HEK293 (cell line): Measurements from ENCODE around the gene HSPE1.
A peak's percentile ranks its signal among the peaks of the same experiment; 100 is the strongest.

Experiments used
- GLI2 ChIP-seq: fragments of 450-650 bp; formaldehyde crosslinking; IDR thresholded peaks from 2 replicates; pipeline ENCODE4; 2017; ENCODE audit warnings: missing biosample characterization, missing genetic modification characterization, low read depth, borderline replicate concordance
- IKZF3 ChIP-seq: fragments of 450-650 bp; IDR thresholded peaks from 2 replicates; pipeline ENCODE4 v1.5.0; 2018; ENCODE audit warnings: missing biosample characterization, mild to moderate bottlenecking, missing genetic modification characterization, moderate library complexity
- KLF10 ChIP-seq: fragments of 450-650 bp; IDR thresholded peaks from 2 replicates; pipeline ENCODE4 v1.5.1; 2018; ENCODE audit warnings: missing biosample characterization, mild to moderate bottlenecking, missing genetic modification characterization
- KLF7 ChIP-seq: fragments of 450-650 bp; formaldehyde crosslinking; IDR thresholded peaks from 2 replicates; pipeline ENCODE4 v1.5.1; 2016; ENCODE audit warnings: missing biosample characterization, missing genetic modification characterization, borderline replicate concordance
- KLF8 ChIP-seq: fragments of 450-650 bp; formaldehyde crosslinking; IDR thresholded peaks from 2 replicates; pipeline ENCODE4 v1.5.1; 2016; ENCODE audit warnings: missing biosample characterization, missing genetic modification characterization
- PBX3 ChIP-seq: sonication (generic); formaldehyde crosslinking; IDR thresholded peaks from 2 replicates; pipeline ENCODE4 v1.8.1; 2022; ENCODE audit warnings: mild to moderate bottlenecking, moderate library complexity, missing genetic modification reagents
- REPIN1 ChIP-seq: fragments of 450-650 bp; formaldehyde crosslinking; IDR thresholded peaks from 2 replicates; pipeline ENCODE4 v1.5.1; 2017; ENCODE audit warnings: missing biosample characterization, missing genetic modification characterization, low read depth
- SETDB1 ChIP-seq: IDR thresholded peaks from one replicate; pipeline ENCODE4 v1.6.1; 2017; ENCODE audit warnings: mild to moderate bottlenecking, low read length, moderate library complexity, mixed read lengths; ENCODE audit not compliant: insufficient read length
- ZBTB20 ChIP-seq: fragments of 450-650 bp; formaldehyde crosslinking; IDR thresholded peaks from 2 replicates; pipeline ENCODE4 v1.5.1; 2016; ENCODE audit warnings: missing biosample characterization, missing genetic modification characterization
- ZEB2 ChIP-seq: fragments of 450-650 bp; formaldehyde crosslinking; IDR thresholded peaks from 2 replicates; pipeline ENCODE4 v1.5.1; 2016; ENCODE audit warnings: missing biosample characterization, missing genetic modification characterization
- ZFP69B ChIP-seq: fragments of 450-650 bp; formaldehyde crosslinking; IDR thresholded peaks from 2 replicates; pipeline ENCODE4 v1.5.1; 2016; ENCODE audit warnings: missing biosample characterization, missing genetic modification characterization
- ZNF138 ChIP-seq: fragments of 450-650 bp; formaldehyde crosslinking; IDR thresholded peaks from 2 replicates; pipeline ENCODE4 v1.5.1; 2016; ENCODE audit warnings: missing biosample characterization, missing genetic modification characterization, borderline replicate concordance
- ZNF146 ChIP-seq: fragments of 450-650 bp; formaldehyde crosslinking; IDR thresholded peaks from 2 replicates; pipeline ENCODE4 v1.5.1; 2016; ENCODE audit warnings: missing biosample characterization, missing genetic modification characterization
- ZNF157 ChIP-seq: fragments of 450-650 bp; formaldehyde crosslinking; IDR thresholded peaks from 2 replicates; pipeline ENCODE4 v1.5.1; 2016; ENCODE audit warnings: missing biosample characterization, missing genetic modification characterization
- ZNF248 ChIP-seq: fragments of 450-650 bp; formaldehyde crosslinking; IDR thresholded peaks from 2 replicates; pipeline ENCODE4 v1.5.1; 2017; ENCODE audit warnings: missing biosample characterization, missing genetic modification characterization
- ZNF311 ChIP-seq: fragments of 450-650 bp; formaldehyde crosslinking; IDR thresholded peaks from 2 replicates; pipeline ENCODE4 v1.5.1; 2017; ENCODE audit warnings: missing biosample characterization, missing genetic modification characterization, borderline replicate concordance
- ZNF324 ChIP-seq: fragments of 450-650 bp; formaldehyde crosslinking; IDR thresholded peaks from 2 replicates; pipeline ENCODE4 v1.5.1; 2016; ENCODE audit warnings: missing biosample characterization, missing genetic modification characterization
- ZNF350 ChIP-seq: fragments of 450-650 bp; formaldehyde crosslinking; IDR thresholded peaks from 2 replicates; pipeline ENCODE4 v1.5.0; 2017; ENCODE audit warnings: missing biosample characterization, mild to moderate bottlenecking, missing genetic modification characterization
- ZNF366 ChIP-seq: fragments of 450-650 bp; formaldehyde crosslinking; conservative IDR thresholded peaks from 2 replicates; pipeline ENCODE4 v1.5.1; 2016; ENCODE audit warnings: missing biosample characterization, missing genetic modification characterization
- ZNF473 ChIP-seq: fragments of 450-650 bp; formaldehyde crosslinking; IDR thresholded peaks from 2 replicates; pipeline ENCODE4 v1.5.1; 2017; ENCODE audit warnings: missing biosample characterization, missing genetic modification characterization
- ZNF544 ChIP-seq: fragments of 450-650 bp; formaldehyde crosslinking; IDR thresholded peaks from 2 replicates; pipeline ENCODE4 v1.5.0; 2017; ENCODE audit warnings: missing biosample characterization, missing genetic modification characterization
- ZNF561 ChIP-seq: fragments of 450-650 bp; IDR thresholded peaks from 2 replicates; pipeline ENCODE4 v1.5.1; 2018; ENCODE audit warnings: missing biosample characterization, missing genetic modification characterization, borderline replicate concordance
- ZNF600 ChIP-seq: fragments of 450-650 bp; formaldehyde crosslinking; IDR thresholded peaks from 2 replicates; pipeline ENCODE4 v1.5.1; 2016; ENCODE audit warnings: missing biosample characterization, missing genetic modification characterization
- ZNF624 ChIP-seq: fragments of 450-650 bp; formaldehyde crosslinking; IDR thresholded peaks from 2 replicates; pipeline ENCODE4 v1.5.1; 2017; ENCODE audit warnings: missing biosample characterization, missing genetic modification characterization
- ZNF629 ChIP-seq: fragments of 450-650 bp; formaldehyde crosslinking; IDR thresholded peaks from 2 replicates; pipeline ENCODE4 v1.5.1; 2017; ENCODE audit warnings: missing biosample characterization, missing genetic modification characterization
- ZNF654 ChIP-seq: fragments of 450-650 bp; formaldehyde crosslinking; IDR thresholded peaks from 2 replicates; pipeline ENCODE4 v1.5.1; 2016; ENCODE audit warnings: low read depth, missing biosample characterization, missing genetic modification characterization
- ZNF677 ChIP-seq: fragments of 450-650 bp; IDR thresholded peaks from 2 replicates; pipeline ENCODE4 v1.5.0; 2018; ENCODE audit warnings: missing biosample characterization, mild to moderate bottlenecking, missing genetic modification characterization, moderate library complexity
- ZNF747 ChIP-seq: fragments of 450-650 bp; formaldehyde crosslinking; IDR thresholded peaks from 2 replicates; pipeline ENCODE4 v1.5.1; 2016; ENCODE audit warnings: missing biosample characterization, missing genetic modification characterization
- ZNF792 ChIP-seq: fragments of 450-650 bp; formaldehyde crosslinking; IDR thresholded peaks from 2 replicates; pipeline ENCODE4 v1.5.1; 2016; ENCODE audit warnings: missing biosample characterization, missing genetic modification characterization
- ZSCAN23 ChIP-seq: fragments of 450-650 bp; formaldehyde crosslinking; IDR thresholded peaks from 2 replicates; pipeline ENCODE4 v1.5.1; 2016; ENCODE audit warnings: missing biosample characterization, missing genetic modification characterization
- TF ChIP-seq, protein P1 (sequence below): fragments of 450-650 bp; formaldehyde crosslinking; conservative IDR thresholded peaks from 2 replicates; pipeline ENCODE4 v1.5.1; 2016; ENCODE audit warnings: low read depth, missing biosample characterization, missing genetic modification characterization
- TF ChIP-seq, protein P2 (sequence below): IDR thresholded peaks from 2 replicates; pipeline ENCODE4 v1.6.1; 2011; ENCODE audit warnings: mild to moderate bottlenecking, low read depth, low read length, borderline replicate concordance
- TF ChIP-seq, protein P3 (sequence below): fragments of 450-650 bp; IDR thresholded peaks from 2 replicates; pipeline ENCODE4 v1.5.1; 2018; ENCODE audit warnings: missing biosample characterization, mild to moderate bottlenecking, missing genetic modification characterization

The HSPE1 gene

GRCh38 chr2:197515739-197516392 lies 15.7 kb downstream of the HSPE1 start, which contains the start of gene MOB4 (continued):
- no peak for TF ChIP-seq ZNF138 (tag by site-specific recombination)
- TF ChIP-seq ZEB2 (tag by site-specific recombination) = peak; percentile 94; the same call in 1 of the 2 replicates
- TF ChIP-seq ZNF157 (tag by site-specific recombination) = no peak
- TF ChIP-seq, protein P1, sequence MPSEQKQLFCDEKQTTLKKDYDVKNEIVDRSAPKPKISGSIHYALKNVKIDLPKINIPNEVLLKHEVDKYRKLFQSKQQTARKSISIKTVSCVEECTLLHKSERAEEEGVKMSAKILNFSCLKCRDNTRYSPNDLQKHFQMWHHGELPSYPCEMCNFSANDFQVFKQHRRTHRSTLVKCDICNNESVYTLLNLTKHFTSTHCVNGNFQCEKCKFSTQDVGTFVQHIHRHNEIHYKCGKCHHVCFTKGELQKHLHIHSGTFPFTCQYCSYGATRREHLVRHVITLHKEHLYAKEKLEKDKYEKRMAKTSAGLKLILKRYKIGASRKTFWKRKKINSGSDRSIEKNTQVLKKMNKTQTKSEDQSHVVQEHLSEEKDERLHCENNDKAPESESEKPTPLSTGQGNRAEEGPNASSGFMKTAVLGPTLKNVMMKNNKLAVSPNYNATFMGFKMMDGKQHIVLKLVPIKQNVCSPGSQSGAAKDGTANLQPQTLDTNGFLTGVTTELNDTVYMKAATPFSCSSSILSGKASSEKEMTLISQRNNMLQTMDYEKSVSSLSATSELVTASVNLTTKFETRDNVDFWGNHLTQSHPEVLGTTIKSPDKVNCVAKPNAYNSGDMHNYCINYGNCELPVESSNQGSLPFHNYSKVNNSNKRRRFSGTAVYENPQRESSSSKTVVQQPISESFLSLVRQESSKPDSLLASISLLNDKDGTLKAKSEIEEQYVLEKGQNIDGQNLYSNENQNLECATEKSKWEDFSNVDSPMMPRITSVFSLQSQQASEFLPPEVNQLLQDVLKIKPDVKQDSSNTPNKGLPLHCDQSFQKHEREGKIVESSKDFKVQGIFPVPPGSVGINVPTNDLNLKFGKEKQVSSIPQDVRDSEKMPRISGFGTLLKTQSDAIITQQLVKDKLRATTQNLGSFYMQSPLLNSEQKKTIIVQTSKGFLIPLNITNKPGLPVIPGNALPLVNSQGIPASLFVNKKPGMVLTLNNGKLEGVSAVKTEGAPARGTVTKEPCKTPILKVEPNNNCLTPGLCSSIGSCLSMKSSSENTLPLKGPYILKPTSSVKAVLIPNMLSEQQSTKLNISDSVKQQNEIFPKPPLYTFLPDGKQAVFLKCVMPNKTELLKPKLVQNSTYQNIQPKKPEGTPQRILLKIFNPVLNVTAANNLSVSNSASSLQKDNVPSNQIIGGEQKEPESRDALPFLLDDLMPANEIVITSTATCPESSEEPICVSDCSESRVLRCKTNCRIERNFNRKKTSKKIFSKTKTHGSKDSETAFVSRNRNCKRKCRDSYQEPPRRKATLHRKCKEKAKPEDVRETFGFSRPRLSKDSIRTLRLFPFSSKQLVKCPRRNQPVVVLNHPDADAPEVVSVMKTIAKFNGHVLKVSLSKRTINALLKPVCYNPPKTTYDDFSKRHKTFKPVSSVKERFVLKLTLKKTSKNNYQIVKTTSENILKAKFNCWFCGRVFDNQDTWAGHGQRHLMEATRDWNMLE (tag by site-specific recombination) = no peak
- 0 out of 2 replicates have a peak, but pooled peaks have one; percentile 55 for TF ChIP-seq REPIN1
- peak; percentile 34; the same call in 1 of the 2 replicates for TF ChIP-seq ZNF146 (tag by site-specific recombination)
- peak; percentile 82 for TF ChIP-seq PBX3 (CRISPR knock-in tag)
- TF ChIP-seq SETDB1 = peak; percentile 25
- TF ChIP-seq KLF7 (tag by site-specific recombination) = no peak; the same call in 1 of the 2 replicates
- no peak for TF ChIP-seq ZNF624 (tag by site-specific recombination)
- TF ChIP-seq ZNF654 (tag by site-specific recombination) = no peak
- TF ChIP-seq ZBTB20 = peak; percentile 82
- no peak for TF ChIP-seq ZNF677 (tag by site-specific recombination)
- no peak for TF ChIP-seq ZNF792
- TF ChIP-seq GLI2 (tag by site-specific recombination) = no peak
- peak; percentile 70 for TF ChIP-seq ZNF629 (tag by site-specific recombination)
- peak; percentile 64; the same call in 1 of the 2 replicates for TF ChIP-seq KLF8 (tag by site-specific recombination)
- no peak for TF ChIP-seq ZNF366 (tag by site-specific recombination)
- no peak for TF ChIP-seq ZNF473
- TF ChIP-seq ZNF561 = peak; percentile 90
- TF ChIP-seq ZSCAN23 (tag by site-specific recombination) = no peak
- no peak for TF ChIP-seq ZNF350 (tag by site-specific recombination)
- no peak for TF ChIP-seq ZNF747 (tag by site-specific recombination)
- TF ChIP-seq IKZF3 = peak; percentile 62; the same call in 1 of the 2 replicates
- TF ChIP-seq ZNF544 = no peak
- TF ChIP-seq, protein P2, sequence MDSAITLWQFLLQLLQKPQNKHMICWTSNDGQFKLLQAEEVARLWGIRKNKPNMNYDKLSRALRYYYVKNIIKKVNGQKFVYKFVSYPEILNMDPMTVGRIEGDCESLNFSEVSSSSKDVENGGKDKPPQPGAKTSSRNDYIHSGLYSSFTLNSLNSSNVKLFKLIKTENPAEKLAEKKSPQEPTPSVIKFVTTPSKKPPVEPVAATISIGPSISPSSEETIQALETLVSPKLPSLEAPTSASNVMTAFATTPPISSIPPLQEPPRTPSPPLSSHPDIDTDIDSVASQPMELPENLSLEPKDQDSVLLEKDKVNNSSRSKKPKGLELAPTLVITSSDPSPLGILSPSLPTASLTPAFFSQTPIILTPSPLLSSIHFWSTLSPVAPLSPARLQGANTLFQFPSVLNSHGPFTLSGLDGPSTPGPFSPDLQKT = 0 out of 2 replicates have a peak, but pooled peaks have one; percentile 63
- no peak for TF ChIP-seq ZFP69B
- peak; percentile 78 for TF ChIP-seq KLF10 (tag by site-specific recombination)
- peak; percentile 84 for TF ChIP-seq ZNF600 (tag by site-specific recombination)
- TF ChIP-seq ZNF324 (tag by site-specific recombination) = peak; percentile 50; the same call in 1 of the 2 replicates
- no peak for TF ChIP-seq ZNF311 (tag by site-specific recombination)
- TF ChIP-seq ZNF248 (tag by site-specific recombination) = no peak
- TF ChIP-seq, protein P3, sequence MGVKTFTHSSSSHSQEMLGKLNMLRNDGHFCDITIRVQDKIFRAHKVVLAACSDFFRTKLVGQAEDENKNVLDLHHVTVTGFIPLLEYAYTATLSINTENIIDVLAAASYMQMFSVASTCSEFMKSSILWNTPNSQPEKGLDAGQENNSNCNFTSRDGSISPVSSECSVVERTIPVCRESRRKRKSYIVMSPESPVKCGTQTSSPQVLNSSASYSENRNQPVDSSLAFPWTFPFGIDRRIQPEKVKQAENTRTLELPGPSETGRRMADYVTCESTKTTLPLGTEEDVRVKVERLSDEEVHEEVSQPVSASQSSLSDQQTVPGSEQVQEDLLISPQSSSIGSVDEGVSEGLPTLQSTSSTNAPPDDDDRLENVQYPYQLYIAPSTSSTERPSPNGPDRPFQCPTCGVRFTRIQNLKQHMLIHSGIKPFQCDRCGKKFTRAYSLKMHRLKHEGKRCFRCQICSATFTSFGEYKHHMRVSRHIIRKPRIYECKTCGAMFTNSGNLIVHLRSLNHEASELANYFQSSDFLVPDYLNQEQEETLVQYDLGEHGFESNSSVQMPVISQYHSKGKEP (tag by site-specific recombination) = peak; percentile 15; the same call in 1 of the 2 replicates
